Neural crest cell (in vitro differentiated cells): ENCODE results near the gene PCGF3. TPM values are rescaled to one million over a fixed set of nuclear protein-coding genes. Genes with fewer than 3 reads are reported as not detected.
A peak's percentile ranks its signal among the peaks of the same experiment; 100 is the strongest.

Source experiments
- DNase-seq: peaks from one replicate; pipeline ENCODE4 v3.0.0; 2021; ENCODE audit warnings: low read depth, mixed read lengths, low spot score
- H3K27ac Mint-ChIP-seq: one replicate; pipeline ENCODE4 v1.8.0; 2021; ENCODE audit warnings: mild to moderate bottlenecking, mixed read lengths; ENCODE audit not compliant: unreplicated experiment
- H3K27me3 Mint-ChIP-seq: 2 replicates; pipeline ENCODE4 v1.8.0; 2021; ENCODE audit warnings: low read depth, mild to moderate bottlenecking, mixed read lengths
- H3K36me3 Mint-ChIP-seq: 2 replicates; pipeline ENCODE4 v1.8.0; 2021; ENCODE audit warnings: low read depth, mild to moderate bottlenecking, mixed read lengths
- H3K4me1 Mint-ChIP-seq: 2 replicates; pipeline ENCODE4 v1.8.0; 2021; ENCODE audit warnings: mixed read lengths
- H3K4me3 Mint-ChIP-seq: one replicate; pipeline ENCODE4 v1.8.0; 2021; ENCODE audit warnings: mild to moderate bottlenecking, mixed read lengths
- H3K9me3 Mint-ChIP-seq: 2 replicates; pipeline ENCODE4 v1.8.0; 2021; ENCODE audit warnings: mixed read lengths
- total RNA-seq: library from RNA; stranded (reverse); gene quantifications from 2 replicates; pipeline ENCODE4 v1.2.1, GENCODE V29; 2021
- TF ChIP-seq, protein P1 (sequence below): fragments of 200-600 bp; sonication (generic); conservative IDR thresholded peaks from 2 replicates; pipeline ENCODE4 v1.5.0; 2021; ENCODE audit warnings: antibody characterized with exemption, mild to moderate bottlenecking

PCGF3 gene
- total RNA-seq, 1 donor from 2014 or later = 58.5 TPM

DNA sequence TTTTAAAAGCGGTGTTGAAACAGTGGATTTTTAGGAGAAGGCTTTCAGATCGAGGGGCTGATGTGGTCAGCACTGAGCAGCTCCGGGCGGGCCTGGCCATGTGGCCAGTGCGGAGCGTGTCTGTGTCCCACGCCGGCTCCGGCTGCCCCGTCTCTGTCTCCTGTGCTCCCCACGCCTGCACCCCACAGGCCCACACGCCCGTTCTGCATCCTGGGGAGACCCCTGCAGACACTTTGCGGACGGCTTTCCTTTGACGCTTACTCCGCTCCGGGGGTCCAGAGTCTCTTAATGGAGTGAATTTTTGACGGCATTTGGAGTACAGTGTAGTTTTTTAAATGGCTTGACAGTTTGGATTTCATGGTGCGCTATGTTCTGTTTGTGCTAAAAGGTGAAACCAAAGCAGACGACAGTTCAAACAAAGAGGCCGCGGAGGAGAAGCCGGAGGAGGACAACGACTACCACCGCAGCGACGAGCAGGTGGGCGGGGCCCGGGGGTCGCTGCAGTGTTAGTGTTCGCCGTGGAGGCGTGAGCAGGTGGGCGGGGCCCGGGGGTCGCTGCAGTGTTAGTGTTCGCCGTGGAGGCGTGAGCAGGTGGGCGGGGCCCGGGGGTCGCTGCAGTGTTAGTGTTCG lies 38.7 kb downstream of the PCGF3 start:
- no peak overlapping the region for H3K4me3 Mint-ChIP-seq
- peaks cover 17% of the 10 kb centered on the region for H3K36me3 Mint-ChIP-seq
- H3K9me3 Mint-ChIP-seq = no peaks in the 10 kb centered on the region
- no peak overlapping the region for H3K27ac Mint-ChIP-seq
- TF ChIP-seq, protein P1, sequence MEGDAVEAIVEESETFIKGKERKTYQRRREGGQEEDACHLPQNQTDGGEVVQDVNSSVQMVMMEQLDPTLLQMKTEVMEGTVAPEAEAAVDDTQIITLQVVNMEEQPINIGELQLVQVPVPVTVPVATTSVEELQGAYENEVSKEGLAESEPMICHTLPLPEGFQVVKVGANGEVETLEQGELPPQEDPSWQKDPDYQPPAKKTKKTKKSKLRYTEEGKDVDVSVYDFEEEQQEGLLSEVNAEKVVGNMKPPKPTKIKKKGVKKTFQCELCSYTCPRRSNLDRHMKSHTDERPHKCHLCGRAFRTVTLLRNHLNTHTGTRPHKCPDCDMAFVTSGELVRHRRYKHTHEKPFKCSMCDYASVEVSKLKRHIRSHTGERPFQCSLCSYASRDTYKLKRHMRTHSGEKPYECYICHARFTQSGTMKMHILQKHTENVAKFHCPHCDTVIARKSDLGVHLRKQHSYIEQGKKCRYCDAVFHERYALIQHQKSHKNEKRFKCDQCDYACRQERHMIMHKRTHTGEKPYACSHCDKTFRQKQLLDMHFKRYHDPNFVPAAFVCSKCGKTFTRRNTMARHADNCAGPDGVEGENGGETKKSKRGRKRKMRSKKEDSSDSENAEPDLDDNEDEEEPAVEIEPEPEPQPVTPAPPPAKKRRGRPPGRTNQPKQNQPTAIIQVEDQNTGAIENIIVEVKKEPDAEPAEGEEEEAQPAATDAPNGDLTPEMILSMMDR = no peak
- H3K4me1 Mint-ChIP-seq = no peaks in the 10 kb centered on the region
- DNase-seq = no peak
- no peaks in the 10 kb centered on the region for H3K27me3 Mint-ChIP-seq

DNA sequence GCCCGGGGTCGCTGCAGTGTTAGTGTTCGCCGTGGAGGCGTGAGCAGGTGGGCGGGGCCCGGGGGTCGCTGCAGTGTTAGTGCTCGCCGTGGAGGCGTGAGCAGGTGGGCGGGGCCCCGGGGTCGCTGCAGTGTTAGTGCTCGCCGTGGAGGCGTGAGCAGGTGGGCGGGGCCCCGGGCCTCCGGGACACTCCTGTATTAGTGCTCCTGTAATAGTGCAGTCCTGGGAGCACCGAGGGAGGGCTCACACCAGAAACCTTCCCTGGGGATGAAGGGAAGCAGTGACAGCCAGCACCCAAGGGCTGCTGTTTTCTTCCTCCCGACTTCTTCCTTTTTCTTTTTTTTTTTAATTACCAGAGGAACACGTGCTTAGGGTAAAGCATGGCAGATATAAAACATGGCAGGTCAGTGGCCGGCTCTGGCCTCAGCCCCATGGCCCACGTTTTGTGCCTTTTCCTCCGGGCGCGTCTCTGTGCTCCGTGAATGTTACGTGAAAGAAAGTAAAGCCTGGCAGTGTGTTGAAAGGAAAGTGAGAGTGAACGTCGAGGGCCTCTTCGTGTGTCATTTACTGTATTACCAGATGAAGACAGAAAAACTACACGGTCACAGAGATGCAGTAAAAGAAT lies 42.0 kb downstream of the PCGF3 start:
- TF ChIP-seq, protein P1 = no peak
- H3K27ac Mint-ChIP-seq = no peak overlapping the region
- no peaks in the 10 kb centered on the region for H3K27me3 Mint-ChIP-seq
- no peaks in the 10 kb centered on the region for H3K9me3 Mint-ChIP-seq
- DNase-seq = no peak
- H3K36me3 Mint-ChIP-seq = peaks cover 30% of the 10 kb centered on the region
- no peak overlapping the region for H3K4me3 Mint-ChIP-seq
- no peaks in the 10 kb centered on the region for H3K4me1 Mint-ChIP-seq

DNA sequence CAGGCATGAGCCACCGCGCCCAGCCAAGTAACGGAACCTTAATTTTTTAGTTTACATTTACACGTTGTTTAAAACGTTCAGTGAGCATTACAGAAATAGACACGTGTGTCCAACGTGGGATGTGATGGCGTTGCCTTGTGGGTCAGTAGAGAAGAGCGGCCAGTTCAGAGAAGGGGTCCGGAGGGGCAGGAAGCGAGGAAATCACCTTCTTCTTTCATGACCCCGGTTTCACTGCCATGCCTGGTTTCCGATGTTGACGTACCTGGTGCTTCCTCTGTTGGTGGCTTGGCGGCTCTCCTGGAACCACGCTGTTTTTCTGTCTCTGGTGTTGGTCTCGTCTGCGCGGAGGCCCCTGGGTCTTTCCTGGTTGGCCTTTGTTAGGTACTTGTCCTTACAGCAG lies 42.8 kb downstream of the PCGF3 start:
- TF ChIP-seq, protein P1 = no peak
- Mint-ChIP-seq H3K36me3 (peaks cover 30% of the 10 kb centered on the region), H3K27me3 (no peaks in the 10 kb centered on the region), H3K27ac (no peak overlapping the region), H3K4me1 (no peaks in the 10 kb centered on the region), H3K9me3 (no peaks in the 10 kb centered on the region), H3K4me3 (peak overlapping the region; percentile 15)
- no peak for DNase-seq

DNA sequence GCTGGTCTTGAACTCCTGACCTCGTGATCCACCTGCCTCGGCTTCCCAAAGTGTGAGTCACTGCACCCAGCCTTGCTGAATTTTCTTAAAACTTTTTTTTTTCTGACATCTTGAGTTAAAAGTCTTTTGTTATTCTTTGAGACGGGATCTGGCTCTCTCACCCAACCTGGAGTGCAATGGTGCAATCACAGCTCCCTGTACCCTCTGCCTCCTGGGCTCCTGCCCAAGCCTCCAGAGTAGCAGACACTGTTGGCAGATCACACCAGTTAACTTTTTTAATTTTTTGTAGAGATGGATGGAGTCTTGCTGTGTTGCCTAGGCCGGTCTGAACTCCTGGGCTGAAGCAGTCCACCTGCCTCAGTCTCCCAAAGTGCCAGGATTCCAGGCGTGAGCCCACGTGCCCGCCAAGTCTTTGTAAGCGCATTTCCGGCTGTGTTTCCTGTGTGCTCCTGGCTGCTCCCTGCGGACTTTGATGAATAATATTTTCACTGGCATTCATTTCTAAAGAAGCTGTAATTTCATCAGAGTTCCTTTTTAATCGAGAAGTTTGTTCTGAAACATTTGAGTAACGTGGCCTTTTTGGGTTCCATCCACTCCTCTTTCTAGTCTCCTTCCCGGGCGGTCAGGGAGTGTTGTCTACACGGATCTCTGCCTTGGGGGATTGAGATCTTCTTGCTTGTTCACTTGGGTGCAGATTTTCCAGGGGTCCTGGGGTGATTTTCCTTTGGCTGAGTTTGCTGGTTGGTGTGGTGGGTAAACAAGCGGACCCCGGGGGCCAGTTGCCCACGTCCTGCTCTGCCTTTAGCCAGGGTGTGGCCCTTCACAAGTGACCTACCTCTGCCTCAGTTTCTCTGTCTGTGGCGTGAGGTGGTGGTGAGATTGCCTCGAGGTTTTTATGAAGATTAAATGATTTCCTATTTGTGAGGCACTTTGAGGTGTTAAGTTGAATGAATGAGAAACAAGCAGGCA lies 44.4 kb downstream of the PCGF3 start:
- H3K4me1 Mint-ChIP-seq = no peaks in the 10 kb centered on the region

DNA sequence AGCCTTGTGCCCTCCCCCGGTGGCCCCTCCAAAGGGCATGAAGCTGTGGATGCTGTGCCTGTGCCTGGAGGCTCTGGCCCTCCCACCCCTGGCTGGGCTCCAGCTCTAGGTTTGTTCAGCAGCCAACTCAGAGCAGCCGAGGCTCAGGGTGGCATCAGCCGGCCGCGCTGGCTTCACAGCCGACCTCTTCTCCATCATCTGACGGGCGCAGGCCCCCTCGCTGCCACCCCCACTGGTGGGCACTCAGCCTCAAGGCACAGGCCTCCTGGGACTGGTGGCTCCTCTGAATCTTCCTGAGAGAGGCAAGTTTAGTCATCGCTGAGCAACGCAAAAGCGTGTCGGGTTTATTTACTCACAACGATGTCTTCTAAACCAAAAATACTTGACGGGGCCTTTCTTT lies 46.0 kb downstream of the PCGF3 start:
- H3K27ac Mint-ChIP-seq = peak overlapping the region; percentile 43
- DNase-seq = no peak
- no peak overlapping the region for H3K4me3 Mint-ChIP-seq
- peaks cover 30% of the 10 kb centered on the region for H3K36me3 Mint-ChIP-seq
- TF ChIP-seq, protein P1 = no peak
- H3K27me3 Mint-ChIP-seq = no peaks in the 10 kb centered on the region
- H3K9me3 Mint-ChIP-seq = no peaks in the 10 kb centered on the region
- no peaks in the 10 kb centered on the region for H3K4me1 Mint-ChIP-seq

More for the DNA sequence above, 44.4 kb downstream of the PCGF3 start:
- H3K4me3 Mint-ChIP-seq = peak overlapping the region; percentile 49
- H3K27me3 Mint-ChIP-seq = no peaks in the 10 kb centered on the region
- no peak overlapping the region for H3K27ac Mint-ChIP-seq
- H3K9me3 Mint-ChIP-seq = no peaks in the 10 kb centered on the region
- TF ChIP-seq, protein P1 = no peak
- H3K36me3 Mint-ChIP-seq = peaks cover 28% of the 10 kb centered on the region
- no peak for DNase-seq
